ENCODE results near the gene ATP12A.

- TF ChIP-seq CTCF (IDR thresholded peaks at IDR 0.05) (no peak), EP300 (IDR thresholded peaks at IDR 0.05) (no peak)
These were observed 17.2 kb upstream of the ATP12A start for GRCh38 chr13:24663089-24663395.

Data from ovary (tissue), 3 donors.